AG10803 (cell line): Measurements from ENCODE around the gene MAN1C1.

Experiments
- DNase-seq: peaks from one replicate; pipeline ENCODE4 v3.0.0; 2010; ENCODE audit warnings: low read depth
- H3K4me3 ChIP-seq: 2 replicates; pipeline ENCODE4 v1.5.1; 2011; ENCODE audit warnings: mild to moderate bottlenecking, low read length, control low read depth
- CTCF ChIP-seq: conservative IDR thresholded peaks from 2 replicates; pipeline ENCODE4 v1.5.1; 2011; ENCODE audit warnings: mild to moderate bottlenecking, low read length, control low read depth, inconsistent platforms

The MAN1C1 gene

GRCh38 chr1:25648681-25649440 is 32.3 kb downstream of the MAN1C1 start:
- DNase-seq: peak; percentile 12
- TF ChIP-seq CTCF: no peak
- H3K4me3 ChIP-seq: no peak overlapping the region

GRCh38 chr1:25649505-25650288 is 33.1 kb downstream of the MAN1C1 start:
- no peak overlapping the region for H3K4me3 ChIP-seq
- DNase-seq: no peak
- TF ChIP-seq CTCF: no peak

- DNase-seq: no peak
- no peak overlapping the region for H3K4me3 ChIP-seq
- TF ChIP-seq CTCF: no peak
Measured at GRCh38 chr1:25650289-25650576, 33.6 kb downstream of the MAN1C1 start.

GRCh38 chr1:25651036-25651640 is 34.5 kb downstream of the MAN1C1 start:
- no peak for TF ChIP-seq CTCF
- no peak overlapping the region for H3K4me3 ChIP-seq
- no peak for DNase-seq

- no peak for DNase-seq
- TF ChIP-seq CTCF: no peak
- H3K4me3 ChIP-seq: no peak overlapping the region
Measured at GRCh38 chr1:25651824-25652741, 35.5 kb downstream of the MAN1C1 start.

- no peak overlapping the region for H3K4me3 ChIP-seq
- no peak for DNase-seq
- TF ChIP-seq CTCF: no peak
Measured at GRCh38 chr1:25653558-25653957, 37.0 kb downstream of the MAN1C1 start.
